ENCODE measurements around the gene ZNF202.
"Not testable (repeated sequence)": the region's sequence is repeated elsewhere in the genome, so short reads cannot be mapped to it uniquely, and the experiment has no call there.

Gene ZNF202

GRCh38 chr11:123740787-123741158 is 687 bp downstream of the ZNF202 start:
- DNase-seq (ENCODE audit: low read depth) = no peak

DNA sequence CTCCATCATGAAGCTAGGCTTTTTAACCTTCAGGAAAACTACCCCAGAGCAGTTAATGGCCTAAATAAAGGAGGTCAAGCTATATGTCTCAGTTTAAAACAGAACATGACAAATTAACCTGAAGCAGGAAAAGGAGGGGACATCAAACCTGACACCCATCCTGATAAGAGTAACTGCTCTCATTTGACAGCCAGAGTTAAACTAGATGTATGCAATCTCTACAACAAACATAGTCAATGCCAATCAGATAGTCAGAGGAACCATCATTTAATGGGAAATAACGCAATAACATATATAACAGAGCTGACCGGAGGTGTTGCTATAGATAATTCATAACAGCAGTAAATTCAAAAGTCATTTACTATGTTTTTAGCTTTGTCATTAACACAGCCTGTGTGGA is 3.1 kb downstream of the ZNF202 start:
- no peak for DNase-seq (ENCODE audit: low read depth)

GRCh38 chr11:123736769-123737168 is 4.7 kb downstream of the ZNF202 start:
- DNase-seq (ENCODE audit: low read depth) = no peak

DNA sequence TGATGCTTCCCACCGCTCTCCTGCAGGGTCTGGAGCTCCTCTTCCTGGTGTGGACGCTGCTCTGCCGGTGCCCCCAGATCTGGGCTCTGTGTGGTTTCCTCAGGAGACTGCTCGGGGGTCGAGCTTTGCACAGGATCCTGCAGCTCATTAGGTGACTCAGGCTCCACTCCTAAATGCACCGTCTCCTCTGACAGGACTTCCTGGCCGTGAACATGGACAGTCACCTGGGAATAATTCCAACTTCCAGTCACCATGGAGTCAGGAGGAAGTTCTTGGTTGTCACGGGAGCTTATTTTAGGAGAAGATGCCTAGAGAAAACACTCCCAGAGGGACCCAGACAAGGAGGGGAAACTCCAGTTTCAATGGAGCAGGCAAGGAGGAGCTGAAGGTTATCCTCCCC is 11.9 kb downstream of the ZNF202 start:
- no peak for DNase-seq (ENCODE audit: low read depth)

DNA sequence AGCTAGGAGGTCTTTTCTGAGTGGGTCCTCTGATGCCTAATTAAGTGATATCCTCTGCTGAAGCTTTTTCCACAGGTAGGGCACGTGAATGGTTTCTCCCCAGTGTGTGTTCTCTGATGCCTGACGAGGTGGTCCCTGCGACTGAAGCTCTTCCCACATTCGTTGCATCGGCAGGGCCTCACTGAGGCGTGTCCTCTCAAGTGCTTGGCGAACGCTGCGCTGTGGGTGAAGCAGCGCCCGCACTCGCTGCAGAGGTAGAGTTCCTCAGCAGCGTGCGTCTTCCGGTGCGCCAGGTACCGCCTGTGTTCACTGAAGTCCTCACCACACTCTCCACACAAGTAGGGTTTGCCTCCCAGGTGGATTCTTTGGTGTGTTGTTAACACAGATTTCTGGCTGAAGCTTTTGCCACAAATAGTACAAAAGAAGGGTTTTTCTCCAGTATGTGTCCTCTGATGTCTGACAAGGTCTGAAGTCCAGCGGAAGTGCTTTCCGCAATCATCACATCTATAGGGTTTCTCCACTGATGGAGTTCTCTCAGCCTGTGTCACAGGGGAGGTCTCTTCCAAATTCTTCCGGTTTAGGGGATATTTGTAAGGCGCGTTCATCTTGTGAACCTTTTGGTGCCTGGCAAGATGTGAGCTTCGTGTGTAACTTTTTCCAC is 15.3 kb downstream of the ZNF202 start:
- DNase-seq (ENCODE audit: low read depth) = no peak

DNA sequence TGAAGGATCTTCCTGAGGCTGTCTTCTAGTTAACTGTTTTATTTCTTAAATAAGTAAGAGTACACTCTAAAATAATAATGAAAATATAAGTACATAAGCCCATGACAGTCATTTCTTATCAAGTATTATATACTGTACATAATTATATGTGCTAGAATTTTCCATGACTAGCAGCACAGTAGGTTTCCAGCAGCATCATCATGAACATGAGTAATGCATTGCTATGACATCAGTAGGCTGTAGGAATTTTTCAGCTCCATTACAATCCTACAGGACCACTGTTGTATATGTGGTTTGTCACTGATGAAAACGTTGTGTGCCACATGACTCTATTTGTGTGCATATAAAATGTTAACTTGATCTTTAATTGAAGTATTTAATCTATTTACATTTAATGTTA is 22.0 kb downstream of the ZNF202 start:
- DNase-seq (ENCODE audit: low read depth) = no peak

DNA sequence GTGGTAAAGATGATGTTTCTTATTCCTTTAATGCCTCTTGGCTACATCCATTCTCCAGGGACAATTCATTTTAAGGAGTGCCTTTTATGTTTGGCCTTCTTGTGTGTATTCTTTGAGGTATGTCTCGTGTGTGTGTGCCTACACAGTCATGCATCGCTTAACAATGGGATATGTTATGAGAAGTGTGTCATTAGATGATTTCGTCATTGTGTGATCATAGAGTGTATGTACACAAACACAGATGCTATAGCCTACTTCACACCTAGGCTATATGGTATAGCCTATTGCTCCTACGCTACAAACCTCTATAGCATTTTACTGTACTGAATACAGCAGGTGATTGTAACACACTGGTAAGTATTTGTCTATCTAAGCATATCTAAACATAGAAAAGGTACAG is 23.0 kb downstream of the ZNF202 start:
- no peak for DNase-seq (ENCODE audit: low read depth)

- DNase-seq (ENCODE audit: low read depth) = no peak
Observed at GRCh38 chr11:123718063-123718462, 23.4 kb downstream of the ZNF202 start.

DNA sequence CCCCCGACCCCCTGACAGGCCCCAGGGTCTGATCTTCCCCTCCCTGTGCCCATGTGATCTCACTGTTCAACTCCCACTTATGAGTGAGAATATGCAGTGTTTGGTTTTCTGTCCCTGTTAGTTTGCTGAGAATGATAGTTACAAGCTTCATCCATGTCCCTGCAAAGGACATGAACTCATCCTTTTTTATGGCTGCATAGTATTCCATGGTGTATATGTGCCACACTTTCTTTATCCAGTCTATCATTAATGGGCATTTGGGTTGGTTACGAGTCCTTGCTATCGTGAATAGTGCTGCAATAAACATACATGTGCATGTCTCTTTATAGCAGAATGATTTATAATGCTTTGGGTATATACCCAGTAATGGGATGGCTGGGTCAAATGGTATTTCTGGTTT is 28.8 kb downstream of the ZNF202 start:
- DNase-seq (ENCODE audit: low read depth) = not testable (repeated sequence)

DNA sequence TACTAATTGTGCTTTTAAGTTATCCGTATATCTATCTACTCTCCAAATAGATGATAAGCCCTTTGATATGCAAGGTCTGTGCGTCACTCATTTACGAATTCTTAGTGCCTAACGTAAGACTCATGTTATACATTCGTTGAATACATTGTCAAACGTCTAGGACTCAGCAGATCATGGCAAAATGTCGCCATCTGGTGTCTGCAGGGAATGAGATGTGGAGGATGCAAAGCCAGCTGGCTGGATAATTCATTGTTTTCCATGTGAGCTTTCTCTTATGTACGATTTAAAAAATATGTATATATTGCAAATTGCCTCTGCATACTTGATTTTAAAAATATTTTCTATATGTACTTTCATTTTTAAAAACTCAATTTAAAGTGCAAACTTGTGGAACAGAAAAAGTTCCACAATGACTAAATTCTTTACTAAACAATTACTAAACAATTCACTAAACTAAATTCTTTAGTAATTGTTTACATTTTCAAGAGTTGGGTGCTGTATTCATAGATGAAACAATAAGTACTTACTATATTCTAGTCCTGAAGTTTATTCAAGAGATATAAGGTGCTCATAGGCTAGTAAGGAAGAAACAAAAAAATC is 33.8 kb downstream of the ZNF202 start:
- no peak for DNase-seq (ENCODE audit: low read depth)

DNA sequence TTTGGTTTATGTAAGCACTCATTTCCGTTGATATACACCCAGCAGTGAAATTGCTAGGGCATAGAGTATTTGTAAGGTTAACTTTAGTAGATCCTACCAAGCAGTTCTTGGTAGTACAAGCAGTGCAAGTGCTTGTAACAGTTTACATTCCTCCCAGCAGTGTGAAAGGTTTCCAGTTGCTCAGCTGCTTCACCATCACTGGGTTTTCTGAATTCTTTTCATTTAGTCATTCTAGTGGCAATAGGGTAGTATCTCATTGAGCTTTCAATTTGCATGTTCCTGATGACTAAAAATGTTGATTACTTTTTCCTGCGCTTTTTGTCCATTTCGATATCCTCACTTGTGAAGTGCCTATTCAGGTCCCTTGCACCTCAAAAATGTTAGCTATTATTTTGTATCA is 34.3 kb downstream of the ZNF202 start:
- no peak for DNase-seq (ENCODE audit: low read depth)

- no peak for DNase-seq (ENCODE audit: low read depth)
Observed at GRCh38 chr11:123704341-123704740, 37.1 kb downstream of the ZNF202 start.

- no peak for DNase-seq (ENCODE audit: low read depth)
Observed at GRCh38 chr11:123702696-123703095, 38.8 kb downstream of the ZNF202 start.

DNA sequence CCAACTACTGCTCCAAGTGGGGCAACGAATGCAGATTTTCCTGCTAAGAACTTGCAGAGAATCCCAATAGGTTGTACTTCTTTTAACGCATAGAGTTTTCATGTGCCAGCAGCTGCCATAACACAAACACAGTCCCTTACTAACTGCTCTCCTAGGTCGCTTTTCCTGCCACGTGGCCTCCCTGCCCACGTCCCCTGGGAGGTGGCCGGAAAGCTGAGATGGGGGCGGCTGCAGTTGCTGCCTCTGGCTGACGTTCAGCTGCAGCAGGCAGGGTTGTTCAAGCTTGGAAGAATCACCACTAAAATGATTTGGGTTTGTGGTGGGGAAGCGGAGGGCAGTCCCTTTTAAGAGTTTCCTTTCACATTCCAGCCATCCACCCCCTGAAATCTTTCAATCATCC is 39.3 kb downstream of the ZNF202 start:
- DNase-seq (ENCODE audit: low read depth) = no peak

DNA sequence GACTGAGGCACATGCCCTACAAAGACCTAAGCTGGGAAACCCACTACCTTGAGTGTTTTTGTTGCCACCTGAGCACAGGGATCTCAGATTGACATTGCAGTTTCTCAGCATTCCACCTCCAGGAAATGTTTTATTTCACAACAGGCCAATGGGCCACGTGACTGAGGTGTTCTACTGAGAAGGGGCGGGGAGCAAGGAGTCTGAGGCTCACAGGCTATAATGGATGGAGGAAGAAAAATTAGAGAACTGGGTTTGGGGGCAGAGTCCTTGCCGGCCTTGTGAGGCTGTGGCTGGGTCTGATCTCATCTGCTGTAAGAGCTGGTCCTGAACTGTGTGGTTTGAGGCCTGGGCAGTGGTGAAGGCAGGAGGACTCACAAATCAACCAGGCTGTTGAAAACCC is 40.7 kb downstream of the ZNF202 start:
- no peak for DNase-seq (ENCODE audit: low read depth)

DNA sequence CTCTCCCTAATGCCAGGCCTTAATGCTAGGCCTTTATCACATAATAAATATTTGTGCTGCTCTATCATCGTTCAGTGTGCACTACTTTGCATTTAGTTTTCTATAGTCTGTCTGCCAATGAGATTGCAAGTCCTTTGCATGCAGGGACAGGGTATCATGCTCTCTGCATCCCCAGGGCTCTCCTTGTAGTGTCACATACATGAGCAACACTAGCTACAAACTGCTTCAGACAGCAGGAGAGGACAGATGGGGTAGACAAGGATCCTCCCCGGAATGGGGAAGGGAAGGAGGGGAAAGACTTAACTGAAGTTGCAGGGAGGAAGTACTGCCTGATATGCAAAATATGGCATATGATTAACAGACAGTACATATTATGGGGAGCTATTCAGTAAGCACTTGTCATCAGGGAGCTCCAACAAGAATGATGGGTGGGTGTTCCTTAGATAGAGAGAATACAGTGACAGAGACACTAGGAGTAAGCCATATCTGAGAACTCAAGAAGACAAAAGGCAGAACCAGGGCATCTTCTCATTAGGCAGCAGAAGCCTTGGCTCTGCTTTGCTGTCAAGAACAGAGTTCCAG is 42.8 kb downstream of the ZNF202 start:
- DNase-seq (ENCODE audit: low read depth) = no peak

- no peak for DNase-seq (ENCODE audit: low read depth)
Observed at GRCh38 chr11:123696183-123696582, 45.3 kb downstream of the ZNF202 start.

GRCh38 chr11:123695231-123695630 is 46.2 kb downstream of the ZNF202 start:
- DNase-seq (ENCODE audit: low read depth) = no peak

DNA sequence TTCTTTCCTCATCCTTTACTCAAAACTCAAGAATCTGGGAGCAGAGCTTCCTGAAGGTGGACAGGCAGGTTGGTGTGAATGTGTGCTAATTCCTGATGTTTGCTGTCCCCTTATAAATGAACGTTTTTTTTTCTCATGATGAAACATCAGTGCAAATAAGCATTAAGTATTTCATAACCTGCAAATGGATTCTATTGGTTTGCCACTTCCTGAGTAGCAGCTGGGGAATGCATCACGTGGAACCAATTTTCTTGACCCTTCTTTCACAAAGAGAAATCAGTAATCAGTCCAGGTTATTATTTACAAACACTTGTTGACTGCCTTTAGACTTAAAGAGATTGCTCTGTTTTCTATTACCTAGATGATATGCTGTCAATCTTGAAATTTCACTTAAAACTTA is 46.9 kb downstream of the ZNF202 start:
- no peak for DNase-seq (ENCODE audit: low read depth)

- no peak for DNase-seq (ENCODE audit: low read depth)
Observed at GRCh38 chr11:123692961-123693360, 48.5 kb downstream of the ZNF202 start.

- no peak for DNase-seq (ENCODE audit: low read depth)
Observed at GRCh38 chr11:123690485-123690884, 51.0 kb downstream of the ZNF202 start.

- DNase-seq (ENCODE audit: low read depth) = no peak
Observed at GRCh38 chr11:123684601-123685000, 56.9 kb downstream of the ZNF202 start.

DNA sequence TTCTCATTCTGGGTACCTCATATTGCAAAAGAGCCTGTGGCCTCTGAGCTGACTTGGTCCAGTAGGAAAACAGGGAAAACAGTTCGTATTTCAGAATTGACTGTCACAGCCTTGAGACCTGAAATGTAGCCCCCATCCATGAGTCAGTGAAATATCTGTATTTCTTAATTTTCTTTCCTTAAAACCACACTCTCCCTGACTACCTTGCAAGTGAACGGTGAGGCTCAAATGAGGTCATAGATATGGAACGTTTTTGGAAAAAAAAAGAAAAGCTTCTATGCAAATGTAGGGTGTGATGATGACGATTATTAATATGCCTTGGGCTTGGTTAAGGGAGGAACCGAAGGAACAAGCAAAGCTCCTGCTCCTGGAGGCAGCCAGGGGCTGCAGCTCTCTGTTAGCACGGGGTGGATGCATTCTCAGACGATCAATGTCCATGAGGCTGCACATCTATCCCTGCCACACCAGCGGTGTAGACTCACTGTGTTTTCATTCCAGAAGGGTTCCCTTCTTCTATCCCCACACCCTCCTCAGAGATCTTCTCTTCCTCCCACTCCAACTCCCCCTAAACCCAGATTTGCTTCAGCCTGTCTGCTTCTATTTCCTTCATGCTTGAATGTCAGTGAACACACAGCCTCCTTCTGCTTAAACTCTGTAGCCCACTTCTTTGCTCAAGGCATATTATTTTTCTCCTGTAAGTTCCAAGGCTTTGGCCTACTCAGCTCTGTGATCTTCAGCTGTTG is 57.9 kb downstream of the ZNF202 start:
- DNase-seq (ENCODE audit: low read depth) = no peak

Measured in stimulated activated CD8-positive, alpha-beta memory T cell treated with anti-CD3 and anti-CD28 coated beads, Interleukin-15, amount 100 ng/mL, for 24 hours (primary cell).